GM12878 (cell line): Measurements from ENCODE around the gene INPP4B. TPM values are rescaled to one million over a fixed set of nuclear protein-coding genes. Genes with fewer than 3 reads are reported as not detected.

Experiments used
- ATAC-seq: fragments of 200-7000 bp; cut with Tn5 transposase; 3 replicates; pipeline ENCODE4 v1.9.1; 2020; ENCODE audit warnings: mild to moderate bottlenecking, moderate library complexity
- BruUV-seq: library from RNA; stranded (reverse); fragments of 400-500 nt; replicated peaks from 2 replicates; lab custom pipeline; 2021; lab: Mats Ljungman, UMichigan
- CTCF ChIA-PET: fragments of 300-600 bp; sonication (Branson Sonifier 250); formaldehyde crosslinking; extraction: SDS; loops from one replicate; lab custom pipeline; 2021; ENCODE audit warnings: inconsistent platforms; lab: Yijun Ruan, JAX
- POLR2A ChIA-PET: fragments of 350-600 bp; formaldehyde crosslinking; extraction: SDS; loops from one replicate; lab custom pipeline; 2021; ENCODE audit warnings: inconsistent platforms; lab: Charles Lee
- RAD21 ChIA-PET: fragments of 300-600 bp; sonication (Branson Sonifier 250); formaldehyde crosslinking; loops from one replicate; lab custom pipeline; 2023; ENCODE audit warnings: antibody characterized with exemption; ENCODE audit not compliant: unreplicated experiment; lab: Charles Lee
- SMC1A ChIA-PET: fragments of 300-600 bp; sonication (Branson Sonifier 250); formaldehyde crosslinking; loops from one replicate; lab custom pipeline; 2023; ENCODE audit not compliant: unreplicated experiment, uncharacterized antibody; lab: Charles Lee
- DNase-seq: peaks from one replicate; pipeline ENCODE4 v3.0.0-alpha.2; 2011; ENCODE audit warnings: low read depth, low spot score
- FAIRE-seq: peaks from 3 replicates; lab custom pipeline; 2011; peaks lifted over from hg19 to GRCh38; lab: Jason Lieb, UNC
- H2AFZ ChIP-seq: 2 replicates; pipeline ENCODE4 v1.6.0; 2011; ENCODE audit warnings: low read depth, low read length, control low read depth; ENCODE audit not compliant: control insufficient read depth
- H3K27ac ChIP-seq: 2 replicates; pipeline ENCODE4 v1.5.1; 2011; ENCODE audit warnings: control low read depth; ENCODE audit not compliant: control insufficient read depth, insufficient read depth
- H3K27me3 ChIP-seq, 2 experiments: replicated peaks in 1 of 2; 2 replicates each; pipeline versions ENCODE4 v1.6.0 to v1.6.1; 2011; ENCODE audit warnings: low read length in 1 of 2; ENCODE audit not compliant: control insufficient read depth in 2 of 2, insufficient read depth in 2 of 2
- H3K36me3 ChIP-seq, 2 experiments: 2 replicates each; pipeline ENCODE4 v1.5.1; 2011; ENCODE audit warnings: low read length in 1 of 2; ENCODE audit not compliant: control insufficient read depth in 2 of 2, insufficient read depth in 2 of 2
- H3K4me1 ChIP-seq: 2 replicates; pipeline ENCODE4 v1.6.1; 2011; ENCODE audit warnings: mild to moderate bottlenecking, low read length, moderate library complexity, mixed read lengths; ENCODE audit not compliant: control insufficient read depth, insufficient read depth
- H3K4me2 ChIP-seq: 2 replicates; pipeline ENCODE4 v1.6.0; 2011; ENCODE audit warnings: control low read depth; ENCODE audit not compliant: control insufficient read depth, insufficient read depth
- H3K4me3 ChIP-seq: fragments of 200-600 bp; sonication (generic); 2 replicates; pipeline ENCODE4 v1.5.1; 2016
- H3K79me2 ChIP-seq: 2 replicates; pipeline ENCODE4 v1.6.0; 2011; ENCODE audit warnings: low read length; ENCODE audit not compliant: control insufficient read depth, insufficient read depth
- H3K9ac ChIP-seq: 2 replicates; pipeline ENCODE4 v1.8.0; 2011; ENCODE audit warnings: low read length, control low read depth, mixed read lengths; ENCODE audit not compliant: control insufficient read depth, insufficient read depth
- H3K9me3 ChIP-seq: replicated peaks from 3 replicates; pipeline ENCODE4 v1.5.1; 2011; ENCODE audit warnings: mild to moderate bottlenecking, low read length; ENCODE audit not compliant: control insufficient read depth, insufficient read depth
- H4K20me1 ChIP-seq: 2 replicates; pipeline ENCODE4 v1.6.0; 2011; ENCODE audit not compliant: control insufficient read depth, insufficient read depth
- CHD4 ChIP-seq: fragments of 200-600 bp; sonication (generic); IDR thresholded peaks from 2 replicates; pipeline ENCODE4 v1.6.1; 2016; ENCODE audit warnings: mild to moderate bottlenecking
- JUNB ChIP-seq: IDR thresholded peaks from 2 replicates; pipeline ENCODE4 v1.6.1; 2016; ENCODE audit warnings: antibody characterized with exemption, mild to moderate bottlenecking
- LARP7 ChIP-seq: fragments of 450-650 bp; IDR thresholded peaks from 2 replicates; pipeline ENCODE4 v1.6.1; 2017; ENCODE audit warnings: mild to moderate bottlenecking
- POLR2A ChIP-seq: IDR thresholded peaks from 2 replicates; pipeline ENCODE4 v1.6.1; 2011; ENCODE audit warnings: low read depth, mild to moderate bottlenecking, low read length
- RB1 ChIP-seq: fragments of 450-650 bp; formaldehyde crosslinking; IDR thresholded peaks from 2 replicates; pipeline ENCODE4 v1.6.1; 2017; ENCODE audit warnings: mild to moderate bottlenecking, borderline replicate concordance
- STAT3 ChIP-seq: IDR thresholded peaks from 2 replicates; pipeline ENCODE4 v1.6.1; 2011; ENCODE audit warnings: low read depth, low read length, improper control_type of control experiment
- TCF12 ChIP-seq: IDR thresholded peaks from 2 replicates; pipeline ENCODE4 v1.6.1; 2011; ENCODE audit warnings: low read depth, mild to moderate bottlenecking, low read length
- ZNF24 ChIP-seq: fragments of 450-650 bp; IDR thresholded peaks from 2 replicates; pipeline ENCODE4 v1.6.1; 2017; ENCODE audit warnings: antibody characterized with exemption, mild to moderate bottlenecking
- WGBS: methylation state at CpG from one replicate; pipeline ENCODE4 v1.1.6; 2016; ENCODE audit warnings: low lambda C conversion rate; ENCODE audit not compliant: insufficient replicate concordance, insufficient coverage; ENCODE audit errors: missing lambda C conversion rate; 5-methylcytosine and 5-hydroxymethylcytosine counted together
- in situ Hi-C: fragments of 300-500 bp; cut with MboI; formaldehyde crosslinking; loops from 9 replicates; pipeline ENCODE4 v1.14.3; 2018; ENCODE audit warnings: mixed read lengths
- intact Hi-C: fragments of 100-400 bp; cut with micrococcal nuclease; formaldehyde crosslinking; loops from one replicate; pipeline ENCODE4 v1.14.2; 2022; ENCODE audit not compliant: unreplicated experiment
- polyA plus RNA-seq, 11 experiments: library from polyadenylated mRNA; depleted of rRNA in 4 of 11; unstranded in 6 of 11; stranded (reverse) in 5 of 11; fragments of >200 nt; fragmentation: Nextera tagmentation in 4 of 11; fragmentation: Illumina TruSeq in 1 of 11; extraction: Ambion mirVana in 4 of 11; extraction: Trizol in 1 of 11; gene quantifications; 1 replicate in 1 of 11; 2 replicates in 10 of 11; pipeline versions ENCODE4 v1.2.1 to v1.2.3, GENCODE V29; 2011 to 2016; ENCODE audit warnings: inconsistent platforms in 2 of 11, missing spikeins in 2 of 11, low read depth in 1 of 11
- total RNA-seq, 4 experiments: library from RNA; depleted of rRNA in 3 of 4; stranded (reverse); fragments of >200 nt in 3 of 4; fragmentation: Illumina TruSeq in 1 of 4; extraction: Trizol in 1 of 4; gene quantifications; 2 replicates each; pipeline versions ENCODE4 v1.2.1 to v1.2.3, GENCODE V29; 2013 to 2021
- TF ChIP-seq, protein P1 (sequence below): IDR thresholded peaks from 2 replicates; pipeline ENCODE4 v1.6.1; 2011; ENCODE audit warnings: borderline replicate concordance, low read depth, mild to moderate bottlenecking, moderate library complexity, low read length; ENCODE audit not compliant: insufficient read depth, poor library complexity, severe bottlenecking
- TF ChIP-seq, protein P2 (sequence below): fragments of 450-650 bp; IDR thresholded peaks from 2 replicates; pipeline ENCODE4 v1.6.1; 2017; ENCODE audit warnings: mild to moderate bottlenecking, low read depth, inconsistent platforms; ENCODE audit not compliant: poor library complexity, severe bottlenecking

INPP4B gene
- total and polyA plus RNA-seq, 10 of the 15 experiments (the other 5 are each of a cell fraction or from before 2014, with no cell fraction given) = 0.53 to 11.2 (median 0.95) TPM

DNA sequence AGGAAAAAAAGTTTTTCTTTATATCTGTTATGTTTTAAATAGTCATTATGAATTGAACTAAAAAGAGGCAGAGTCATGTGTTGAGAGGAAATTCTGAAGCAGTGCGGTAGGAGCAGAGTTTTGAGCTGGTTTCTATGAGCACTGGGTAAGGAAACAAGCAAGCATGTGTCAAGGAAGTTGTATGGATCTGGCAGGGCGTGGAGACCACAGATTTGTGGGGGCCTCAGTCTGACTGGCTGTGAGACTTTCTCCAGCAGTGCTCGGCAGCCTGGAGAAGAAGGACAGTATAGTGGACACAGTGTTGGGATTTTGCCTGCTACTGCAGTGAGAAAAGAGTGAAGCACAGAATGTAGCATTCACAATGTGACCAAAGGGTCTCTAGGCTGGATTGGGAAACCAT is 399.1 kb downstream of the INPP4B start:
- no peaks in the 10 kb centered on the region for H3K4me1 ChIP-seq
- H3K4me3 ChIP-seq = no peak overlapping the region
- ChIA-PET POLR2A (interaction anchor here (1.1 kb wide), 1 partner anchor 41 kb away, joined by 3 read pairs; no protein-coding TSS in a partner anchor), RAD21 (no interaction called here), SMC1A (interaction anchor here (0.9 to 1.9 kb wide), 6 partner anchors 14 to 96 kb away, joined by 3 to 5 read pairs (median 4); no protein-coding TSS in a partner anchor), CTCF (no interaction called here)
- no peak overlapping the region for H3K9ac ChIP-seq
- intact Hi-C loops = no loop called here
- no TSS peak for BruUV-seq
- no peaks in the 10 kb centered on the region for H4K20me1 ChIP-seq
- FAIRE-seq = no peak
- TF ChIP-seq, protein P1, sequence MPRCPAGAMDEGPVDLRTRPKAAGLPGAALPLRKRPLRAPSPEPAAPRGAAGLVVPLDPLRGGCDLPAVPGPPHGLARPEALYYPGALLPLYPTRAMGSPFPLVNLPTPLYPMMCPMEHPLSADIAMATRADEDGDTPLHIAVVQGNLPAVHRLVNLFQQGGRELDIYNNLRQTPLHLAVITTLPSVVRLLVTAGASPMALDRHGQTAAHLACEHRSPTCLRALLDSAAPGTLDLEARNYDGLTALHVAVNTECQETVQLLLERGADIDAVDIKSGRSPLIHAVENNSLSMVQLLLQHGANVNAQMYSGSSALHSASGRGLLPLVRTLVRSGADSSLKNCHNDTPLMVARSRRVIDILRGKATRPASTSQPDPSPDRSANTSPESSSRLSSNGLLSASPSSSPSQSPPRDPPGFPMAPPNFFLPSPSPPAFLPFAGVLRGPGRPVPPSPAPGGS = no peak
- TF ChIP-seq JUNB = no peak
- no peak for TF ChIP-seq RB1
- TF ChIP-seq STAT3 = no peak
- no peak for TF ChIP-seq ZNF24
- no peak for TF ChIP-seq POLR2A
- TF ChIP-seq, protein P2, sequence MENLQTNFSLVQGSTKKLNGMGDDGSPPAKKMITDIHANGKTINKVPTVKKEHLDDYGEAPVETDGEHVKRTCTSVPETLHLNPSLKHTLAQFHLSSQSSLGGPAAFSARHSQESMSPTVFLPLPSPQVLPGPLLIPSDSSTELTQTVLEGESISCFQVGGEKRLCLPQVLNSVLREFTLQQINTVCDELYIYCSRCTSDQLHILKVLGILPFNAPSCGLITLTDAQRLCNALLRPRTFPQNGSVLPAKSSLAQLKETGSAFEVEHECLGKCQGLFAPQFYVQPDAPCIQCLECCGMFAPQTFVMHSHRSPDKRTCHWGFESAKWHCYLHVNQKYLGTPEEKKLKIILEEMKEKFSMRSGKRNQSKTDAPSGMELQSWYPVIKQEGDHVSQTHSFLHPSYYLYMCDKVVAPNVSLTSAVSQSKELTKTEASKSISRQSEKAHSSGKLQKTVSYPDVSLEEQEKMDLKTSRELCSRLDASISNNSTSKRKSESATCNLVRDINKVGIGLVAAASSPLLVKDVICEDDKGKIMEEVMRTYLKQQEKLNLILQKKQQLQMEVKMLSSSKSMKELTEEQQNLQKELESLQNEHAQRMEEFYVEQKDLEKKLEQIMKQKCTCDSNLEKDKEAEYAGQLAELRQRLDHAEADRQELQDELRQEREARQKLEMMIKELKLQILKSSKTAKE = no peak
- no peak for TF ChIP-seq TCF12
- no peak for TF ChIP-seq CHD4
- no peak for TF ChIP-seq LARP7
- in situ Hi-C loops = no loop called here
- no peak overlapping the region for H2AFZ ChIP-seq
- no peak for DNase-seq
- 31% methylated on average over 3 of the region's 3 CpGs for WGBS
- H3K9me3 ChIP-seq = no peaks in the 10 kb centered on the region
- no peaks in the 10 kb centered on the region for H3K27me3 ChIP-seq
- ATAC-seq = peak; percentile 21
- H3K27ac ChIP-seq = no peak overlapping the region
- no peaks in the 10 kb centered on the region for H3K36me3 ChIP-seq
- no peaks in the 10 kb centered on the region for H3K79me2 ChIP-seq
- no peak overlapping the region for H3K4me2 ChIP-seq
